ENCODE measurements around the gene PAPPA2.

PAPPA2 gene

GRCh38 chr1:176501599-176501998, 38.6 kb downstream of the PAPPA2 start:
- Histone ChIP-seq H3K4me3 (ENCODE audit: low read depth, low read length) (no peak overlapping the region), H3K9me3 (ENCODE audit: severe bottlenecking) (no peaks in the 10 kb centered on the region), H3K27ac (no peak overlapping the region), H3K27me3 (ENCODE audit: insufficient read depth, low read depth, severe bottlenecking) (no peaks in the 10 kb centered on the region), H3K36me3 (no peaks in the 10 kb centered on the region)
- DNase-seq = no peak
- TF ChIP-seq CTCF (IDR thresholded peaks at IDR 0.05; ENCODE audit: low read depth, low read length) = no peak

- no peaks in the 10 kb centered on the region for H3K9me3 ChIP-seq (ENCODE audit: severe bottlenecking)
- H3K36me3 ChIP-seq = no peaks in the 10 kb centered on the region
- no peaks in the 10 kb centered on the region for H3K27me3 ChIP-seq (ENCODE audit: insufficient read depth, low read depth, severe bottlenecking)
- H3K4me3 ChIP-seq (ENCODE audit: low read depth, low read length) = no peak overlapping the region
- no peak for DNase-seq
- H3K27ac ChIP-seq = no peak overlapping the region
- no peak for TF ChIP-seq CTCF (IDR thresholded peaks at IDR 0.05; ENCODE audit: low read depth, low read length)
Measured at GRCh38 chr1:176504848-176505553, 42.0 kb downstream of the PAPPA2 start.

GRCh38 chr1:176512966-176513365, 50.0 kb downstream of the PAPPA2 start:
- Histone ChIP-seq H3K27ac (no peak overlapping the region), H3K36me3 (no peaks in the 10 kb centered on the region)

GRCh38 chr1:176515310-176515709, 52.3 kb downstream of the PAPPA2 start:
- H3K27me3 ChIP-seq (ENCODE audit: insufficient read depth, low read depth, severe bottlenecking) = no peaks in the 10 kb centered on the region
- no peak overlapping the region for H3K27ac ChIP-seq
- no peak overlapping the region for H3K4me3 ChIP-seq (ENCODE audit: low read depth, low read length)
- no peaks in the 10 kb centered on the region for H3K9me3 ChIP-seq (ENCODE audit: severe bottlenecking)
- no peaks in the 10 kb centered on the region for H3K36me3 ChIP-seq
- DNase-seq = no peak
- no peak for TF ChIP-seq CTCF (IDR thresholded peaks at IDR 0.05; ENCODE audit: low read depth, low read length)

More at GRCh38 chr1:176512966-176513365, 50.0 kb downstream of the PAPPA2 start:
- no peak for TF ChIP-seq CTCF (IDR thresholded peaks at IDR 0.05; ENCODE audit: low read depth, low read length)
- H3K9me3 ChIP-seq (ENCODE audit: severe bottlenecking) = no peaks in the 10 kb centered on the region
- no peak overlapping the region for H3K4me3 ChIP-seq (ENCODE audit: low read depth, low read length)
- no peaks in the 10 kb centered on the region for H3K27me3 ChIP-seq (ENCODE audit: insufficient read depth, low read depth, severe bottlenecking)
- no peak for DNase-seq

- DNase-seq = no peak
- H3K4me3 ChIP-seq (ENCODE audit: low read depth, low read length) = no peak overlapping the region
- no peaks in the 10 kb centered on the region for H3K9me3 ChIP-seq (ENCODE audit: severe bottlenecking)
- no peak for TF ChIP-seq CTCF (IDR thresholded peaks at IDR 0.05; ENCODE audit: low read depth, low read length)
- no peak overlapping the region for H3K27ac ChIP-seq
- no peaks in the 10 kb centered on the region for H3K27me3 ChIP-seq (ENCODE audit: insufficient read depth, low read depth, severe bottlenecking)
- H3K36me3 ChIP-seq = no peaks in the 10 kb centered on the region
Measured at GRCh38 chr1:176517484-176517883, 54.5 kb downstream of the PAPPA2 start.

- Histone ChIP-seq H3K36me3 (no peaks in the 10 kb centered on the region), H3K4me3 (ENCODE audit: low read depth, low read length) (no peak overlapping the region), H3K27me3 (ENCODE audit: insufficient read depth, low read depth, severe bottlenecking) (no peaks in the 10 kb centered on the region), H3K27ac (no peak overlapping the region), H3K9me3 (ENCODE audit: severe bottlenecking) (no peaks in the 10 kb centered on the region)
- DNase-seq = no peak
- no peak for TF ChIP-seq CTCF (IDR thresholded peaks at IDR 0.05; ENCODE audit: low read depth, low read length)
Measured at GRCh38 chr1:176521211-176521610, 58.2 kb downstream of the PAPPA2 start.

All from WERI-Rb-1 (cell line).